ENCODE results near the gene CCDC201.
A peak's percentile ranks its signal among the peaks of the same experiment; 100 is the strongest.

The CCDC201 gene

DNA sequence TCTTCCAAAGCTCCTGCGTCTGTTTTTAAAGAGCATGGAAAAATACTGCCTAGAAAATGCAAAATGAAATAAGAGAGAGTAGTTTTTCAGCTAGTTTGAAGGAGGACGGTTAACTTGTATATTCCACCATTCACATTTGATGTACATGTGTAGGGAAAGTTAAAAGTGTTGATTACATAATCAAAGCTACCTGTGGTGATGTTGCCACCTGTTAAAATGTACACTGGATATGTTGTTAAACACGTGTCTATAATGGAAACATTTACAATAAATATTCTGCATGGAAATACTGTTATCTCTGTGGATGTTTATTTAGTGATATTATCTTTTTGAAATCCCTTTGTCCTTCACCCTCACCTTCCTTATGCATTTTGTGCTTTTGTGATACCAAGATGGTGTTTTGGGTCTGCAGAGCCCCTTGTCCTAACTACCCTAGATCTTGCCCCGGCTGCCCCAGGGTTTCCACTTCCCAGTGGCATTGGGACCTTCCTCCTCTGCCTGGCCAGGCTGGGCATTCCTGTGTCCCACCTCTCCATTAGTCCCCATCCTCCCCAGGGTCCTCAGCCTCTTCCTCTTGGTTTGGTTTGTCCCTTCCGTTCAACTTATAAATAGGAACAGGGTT is 20.6 kb upstream of the CCDC201 start:
- no peak for DNase-seq

GRCh38 chr7:45892407-45893035 is 19.6 kb upstream of the CCDC201 start:
- DNase-seq = no peak

DNA sequence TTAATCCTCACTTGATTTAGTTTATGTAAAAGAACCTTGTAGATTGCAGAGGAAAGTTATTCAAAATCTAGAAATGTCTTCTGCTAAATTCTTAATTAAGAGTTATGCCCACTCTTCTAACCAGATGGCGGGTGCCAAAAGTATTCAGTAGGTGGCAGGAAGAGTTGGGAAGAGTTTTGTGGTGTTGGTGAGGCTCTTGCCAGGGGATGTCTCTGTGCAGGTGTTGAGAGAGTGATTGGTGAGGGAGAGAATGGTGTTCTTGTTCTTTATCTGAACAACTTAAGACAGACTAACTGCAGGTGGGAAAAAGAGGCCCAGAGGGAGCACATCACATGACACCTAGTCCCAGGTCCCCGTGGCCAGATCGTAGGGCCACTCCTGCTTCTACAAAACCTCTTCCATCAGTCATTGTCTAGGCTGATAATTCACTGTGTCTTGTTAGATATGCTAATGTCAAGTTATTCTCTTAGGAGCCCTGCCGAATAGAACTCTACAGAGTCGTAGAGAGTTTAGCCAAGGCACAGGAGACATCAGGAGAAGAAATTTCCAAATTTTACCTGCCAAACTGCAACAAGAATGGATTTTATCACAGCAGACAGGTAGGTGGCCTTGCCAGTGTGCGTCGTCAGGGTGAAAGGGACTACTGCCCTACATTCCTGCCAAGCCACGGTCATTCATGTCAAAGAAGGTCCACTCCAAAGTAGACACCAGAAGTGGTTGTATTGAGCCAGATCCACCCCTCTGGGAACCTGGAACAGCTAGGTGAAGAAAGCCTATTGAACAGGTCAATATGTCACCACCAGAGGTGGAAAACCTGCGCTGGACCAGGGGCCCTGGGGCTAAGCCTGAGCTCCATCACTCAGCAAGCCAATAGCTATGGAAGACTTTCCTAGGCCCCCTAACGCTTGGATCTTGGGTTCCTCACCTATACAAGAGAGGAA is 18.9 kb upstream of the CCDC201 start:
- no peak for DNase-seq

DNA sequence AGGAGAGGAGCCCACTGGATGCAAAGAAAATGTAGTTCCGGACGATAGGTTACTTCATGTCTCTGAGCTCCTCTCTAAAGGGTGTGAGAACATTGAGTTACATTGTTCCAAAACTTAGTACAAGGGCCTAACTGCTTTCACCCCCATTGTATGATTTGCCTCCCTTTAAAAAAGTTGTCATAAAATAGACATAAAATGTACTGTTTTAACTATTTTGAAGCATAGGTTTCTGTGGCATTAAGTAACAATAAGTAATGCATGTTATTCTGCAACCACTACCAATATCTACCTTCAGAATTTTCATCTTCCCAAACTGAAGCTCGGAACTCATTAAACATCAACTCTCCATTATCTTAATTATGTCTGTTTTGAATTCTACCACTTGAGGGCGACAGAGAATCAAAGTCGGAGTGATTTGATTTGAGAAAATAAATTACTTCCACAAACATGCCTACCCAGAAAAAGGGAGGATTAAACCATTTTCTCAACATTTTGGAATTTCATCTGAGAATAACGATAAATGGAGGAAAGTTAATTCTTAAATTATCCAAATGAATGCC is 18.1 kb upstream of the CCDC201 start:
- peak; percentile 67 for DNase-seq

DNA sequence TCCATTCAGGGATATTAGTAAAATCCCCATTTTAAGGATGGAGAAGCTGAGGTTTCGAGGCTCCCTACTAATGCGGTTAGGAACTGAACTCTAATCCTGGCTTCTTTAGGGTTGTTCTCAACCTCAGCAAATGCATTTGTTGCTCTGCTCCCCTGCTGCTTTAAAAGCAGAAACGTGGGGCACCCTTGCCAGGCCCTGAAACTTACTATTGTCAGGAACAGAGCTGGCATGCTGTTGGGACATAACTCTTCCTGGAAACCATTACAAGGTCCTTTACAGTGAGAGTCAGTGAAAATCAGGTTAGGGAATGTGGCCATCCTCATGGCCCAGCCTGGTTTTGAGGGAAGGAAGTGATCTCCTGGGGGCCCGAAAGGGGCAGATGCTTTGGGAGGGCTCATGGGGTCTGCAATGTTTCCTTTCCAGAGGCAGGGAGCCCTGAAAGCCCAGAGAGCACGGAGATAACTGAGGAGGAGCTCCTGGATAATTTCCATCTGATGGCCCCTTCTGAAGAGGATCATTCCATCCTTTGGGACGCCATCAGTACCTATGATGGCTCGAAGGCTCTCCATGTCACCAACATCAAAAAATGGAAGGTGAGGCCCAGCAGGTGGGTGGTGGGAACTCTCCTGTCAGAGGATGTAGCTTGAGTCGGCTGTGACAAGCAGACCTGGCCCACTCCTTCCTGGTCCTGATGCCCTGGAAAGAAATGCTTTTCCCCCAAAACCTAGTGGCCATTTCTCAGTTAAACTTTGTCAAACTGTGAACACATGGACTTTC is 17.4 kb upstream of the CCDC201 start:
- no peak for DNase-seq

- DNase-seq = no peak
Observed at GRCh38 chr7:45889367-45890067, 16.6 kb upstream of the CCDC201 start.

DNA sequence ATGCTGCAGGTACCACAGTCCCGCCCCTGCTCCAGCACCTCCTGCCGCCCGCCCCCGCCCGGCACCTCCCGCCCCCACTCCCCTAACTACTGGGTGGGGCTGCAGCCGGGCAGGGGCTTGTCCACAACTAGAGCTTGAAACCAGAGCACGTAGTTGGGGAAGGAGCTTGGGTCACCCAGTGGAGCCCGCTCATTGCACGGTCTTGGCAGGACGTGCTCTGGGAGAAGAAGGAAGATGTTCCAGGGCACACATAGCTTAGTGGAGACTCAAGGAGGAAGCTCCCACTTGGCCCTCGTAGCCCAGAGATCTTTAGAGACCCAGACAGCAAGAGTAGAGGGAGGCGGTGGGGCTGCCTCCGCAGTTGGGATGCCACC is 16.1 kb upstream of the CCDC201 start:
- no peak for DNase-seq

DNA sequence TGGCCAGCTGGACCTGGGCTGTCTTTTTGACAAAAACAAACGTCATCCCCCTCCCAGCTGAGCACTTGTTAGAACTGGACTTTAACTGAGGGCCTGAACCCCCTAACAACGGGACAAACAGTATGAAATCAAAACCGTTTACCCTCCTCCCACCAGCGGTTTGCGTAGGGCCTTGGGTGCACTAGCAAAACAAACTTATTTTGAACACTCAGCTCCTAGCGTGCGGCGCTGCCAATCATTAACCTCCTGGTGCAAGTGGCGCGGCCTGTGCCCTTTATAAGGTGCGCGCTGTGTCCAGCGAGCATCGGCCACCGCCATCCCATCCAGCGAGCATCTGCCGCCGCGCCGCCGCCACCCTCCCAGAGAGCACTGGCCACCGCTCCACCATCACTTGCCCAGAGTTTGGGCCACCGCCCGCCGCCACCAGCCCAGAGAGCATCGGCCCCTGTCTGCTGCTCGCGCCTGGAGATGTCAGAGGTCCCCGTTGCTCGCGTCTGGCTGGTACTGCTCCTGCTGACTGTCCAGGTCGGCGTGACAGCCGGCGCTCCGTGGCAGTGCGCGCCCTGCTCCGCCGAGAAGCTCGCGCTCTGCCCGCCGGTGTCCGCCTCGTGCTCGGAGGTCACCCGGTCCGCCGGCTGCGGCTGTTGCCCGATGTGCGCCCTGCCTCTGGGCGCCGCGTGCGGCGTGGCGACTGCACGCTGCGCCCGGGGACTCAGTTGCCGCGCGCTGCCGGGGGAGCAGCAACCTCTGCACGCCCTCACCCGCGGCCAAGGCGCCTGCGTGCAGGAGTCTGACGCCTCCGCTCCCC is 15.5 kb upstream of the CCDC201 start, which contains the start of gene IGFBP1:
TSS of gene IGFBP1 (plus strand) at position 304 of the 808 bp plus-strand sequence. CDS start at position 469, 165 bp downstream.
- DNase-seq = no peak

DNA sequence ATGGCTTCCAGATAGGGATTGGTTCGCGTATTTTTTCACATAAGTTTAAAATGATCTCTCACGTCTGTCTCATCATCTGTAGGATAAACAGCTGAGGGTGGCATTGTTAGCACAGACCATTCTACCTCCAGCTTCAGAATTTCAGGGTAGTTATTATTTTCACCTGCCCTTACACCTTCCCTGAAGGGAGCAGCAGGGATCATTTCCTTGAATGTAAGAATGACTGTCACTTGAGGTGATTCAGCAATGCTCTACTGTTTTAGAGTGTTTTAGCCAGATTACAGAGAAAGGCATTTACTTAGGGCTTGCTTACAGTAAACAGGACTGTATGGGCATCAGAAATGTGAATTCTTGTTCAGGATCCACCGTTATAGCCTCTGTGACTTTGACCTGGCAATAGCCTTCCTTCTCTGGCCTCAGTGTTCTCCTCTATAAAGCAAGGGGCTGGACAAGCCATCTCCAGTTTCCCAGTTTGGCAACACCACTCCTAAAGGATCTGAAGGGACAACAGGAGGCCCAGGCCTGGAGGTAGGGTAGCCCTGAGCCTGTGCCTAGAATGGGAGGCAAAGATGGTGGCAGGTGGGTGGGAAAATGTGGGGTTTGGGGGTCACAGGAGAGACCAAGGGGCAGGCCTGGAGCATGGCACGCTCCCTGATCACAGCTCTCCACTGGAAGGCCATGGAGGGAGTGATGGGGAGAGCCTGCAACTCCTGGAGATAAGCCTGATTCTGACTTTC is 14.2 kb upstream of the CCDC201 start:
- no peak for DNase-seq

DNA sequence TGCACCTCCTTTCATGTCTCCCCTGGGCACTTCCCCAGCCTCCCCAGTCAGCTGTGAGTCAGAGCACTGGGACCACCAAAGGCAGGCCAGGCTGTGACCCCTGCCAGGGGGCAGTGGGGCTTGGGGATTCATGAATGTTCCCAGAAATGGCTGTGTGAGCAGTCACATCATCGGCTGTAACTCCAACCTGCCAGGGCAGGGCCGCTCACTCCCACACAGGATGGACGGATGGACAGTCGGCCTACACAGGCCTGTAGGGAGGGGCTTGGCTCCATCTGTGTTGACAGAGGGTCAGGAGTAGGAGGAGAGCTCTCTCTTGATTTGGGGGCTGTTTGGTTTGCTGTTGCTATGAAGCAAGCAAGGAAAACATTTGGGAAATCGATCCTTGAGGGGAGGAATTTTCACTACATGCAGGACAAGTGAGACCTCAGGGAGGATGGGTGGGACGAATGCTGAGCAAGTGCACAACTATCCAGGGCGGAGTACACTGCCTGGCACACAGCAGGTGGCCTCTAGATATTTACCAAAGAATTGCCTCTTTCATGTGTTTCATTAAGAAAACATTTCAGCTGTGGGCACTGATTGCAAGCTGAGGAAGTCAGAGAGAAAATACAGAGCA is 12.5 kb upstream of the CCDC201 start:
- DNase-seq = peak; percentile 63

DNA sequence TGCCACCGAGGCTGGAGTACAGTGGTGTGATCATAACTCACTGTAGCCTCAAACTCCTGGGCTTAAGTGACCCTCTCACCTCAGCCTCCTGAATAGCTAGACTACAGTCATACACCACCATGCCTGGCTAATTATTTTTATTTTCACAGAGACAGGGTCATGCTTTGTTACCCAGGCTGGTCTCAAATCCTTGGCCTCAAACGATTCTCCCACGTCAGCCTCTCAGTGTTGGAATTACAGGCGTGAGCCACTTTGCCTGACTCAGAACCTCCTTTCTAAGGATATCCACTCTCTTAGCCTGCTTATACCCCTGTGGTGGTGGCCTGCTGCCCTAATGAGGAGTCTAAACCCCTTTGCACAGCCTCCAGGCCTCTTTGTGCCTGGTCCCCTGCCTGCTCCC is 11.3 kb upstream of the CCDC201 start:
- DNase-seq = no peak

- no peak for DNase-seq
Observed at GRCh38 chr7:45882465-45882810, 9.6 kb upstream of the CCDC201 start.

GRCh38 chr7:45881759-45882464 is 9.0 kb upstream of the CCDC201 start:
- DNase-seq = peak; percentile 51

GRCh38 chr7:45881280-45881758 is 8.4 kb upstream of the CCDC201 start:
- DNase-seq = no peak

DNA sequence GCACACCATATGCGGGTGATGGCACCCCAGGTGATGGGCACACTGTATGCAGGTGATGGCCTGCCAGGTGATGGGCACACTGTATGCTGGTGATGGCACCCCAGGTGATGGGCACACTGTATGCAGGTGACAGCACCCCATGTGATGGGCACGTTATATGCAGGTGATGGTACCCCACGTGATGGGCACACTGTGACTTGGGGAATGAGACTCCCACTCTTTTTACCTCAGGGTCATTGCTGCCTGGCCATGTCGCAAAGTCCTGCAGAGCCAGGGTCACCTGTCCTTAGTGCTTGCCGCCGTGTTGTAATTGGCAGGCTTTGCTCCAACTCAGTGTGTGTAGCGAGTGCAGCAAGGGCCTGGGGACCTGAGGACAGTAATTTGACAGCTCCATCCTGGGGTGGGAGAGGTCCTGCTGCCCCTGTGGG is 7.6 kb upstream of the CCDC201 start:
- DNase-seq = no peak

DNA sequence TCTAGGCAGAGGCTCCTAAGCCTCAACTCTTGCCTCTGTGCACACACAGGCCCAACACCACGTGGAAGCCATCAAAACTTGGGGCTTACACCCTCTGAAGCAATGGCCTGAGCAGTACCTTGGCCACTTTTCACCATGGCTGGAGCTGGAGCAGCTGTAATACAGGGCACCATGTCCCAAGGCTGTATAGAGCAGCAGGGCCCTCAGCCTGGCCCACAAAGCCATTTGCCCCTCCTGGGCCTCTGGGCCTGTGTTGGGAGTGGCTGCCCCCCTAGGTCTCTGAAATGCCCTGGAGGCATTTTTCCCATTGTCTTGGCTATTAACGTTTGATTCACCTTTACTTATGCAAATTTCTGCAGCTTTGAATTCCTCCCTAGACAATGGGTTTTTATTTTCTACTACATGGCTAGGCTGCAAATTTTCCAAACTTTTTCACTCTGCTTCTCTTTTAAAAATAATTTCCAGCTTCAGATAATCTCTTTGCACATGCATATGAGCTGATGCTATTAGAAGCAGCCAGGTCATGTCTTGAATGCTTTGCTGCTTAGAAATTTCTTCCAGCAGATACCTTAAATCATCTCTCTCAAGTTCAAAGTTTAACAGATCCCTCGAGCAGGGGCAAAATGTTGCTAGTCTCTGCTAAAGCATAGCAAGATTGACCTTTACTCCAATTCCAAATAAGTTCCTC is 5.7 kb upstream of the CCDC201 start:
- no peak for DNase-seq

GRCh38 chr7:45876519-45876918 is 3.6 kb upstream of the CCDC201 start:
- no peak for DNase-seq

Data from fibroblast of skin of scalp (primary cell).